Esophagus muscularis mucosa (tissue), 4 donors: Measurements from ENCODE around the gene HOXD8. TPM values are rescaled to one million over a fixed set of nuclear protein-coding genes. Genes with fewer than 3 reads are reported as not detected.

Source experiments
- DNase-seq: peaks from one replicate; pipeline ENCODE4 v3.0.0-alpha.2; 2017; ENCODE audit errors: extremely low spot score
- H3K27ac ChIP-seq, 4 donors: fragments of 200-600 bp; sonication (generic); replicated peaks in 1 of 4; 1 replicate in 3 of 4; 2 replicates in 1 of 4; pipeline ENCODE4 v1.5.1; 2016 to 2019; ENCODE audit warnings: mild to moderate bottlenecking in 1 of 4
- H3K27me3 ChIP-seq, 4 donors: fragments of 200-600 bp; sonication (generic); one replicate each; pipeline versions ENCODE4 v1.5.1 to v1.6.0; 2016 to 2019
- H3K36me3 ChIP-seq, 4 donors: fragments of 200-600 bp; sonication (generic); one replicate each; pipeline ENCODE4 v1.5.1; 2016 to 2019
- H3K4me1 ChIP-seq, 4 donors: fragments of 200-600 bp; sonication (generic); one replicate each; pipeline ENCODE4 v1.5.1; 2016 to 2019
- H3K4me3 ChIP-seq, 4 donors: fragments of 200-600 bp; sonication (generic); 1 replicate in 2 of 4; 2 replicates in 2 of 4; pipeline ENCODE4 v1.5.1; 2016 to 2019; ENCODE audit warnings: mild to moderate bottlenecking in 4 of 4, moderate library complexity in 1 of 4
- H3K9me3 ChIP-seq, 4 donors: fragments of 200-600 bp; sonication (generic); 1 replicate in 3 of 4; 2 replicates in 1 of 4; pipeline ENCODE4 v1.5.1; 2016 to 2019
- CTCF ChIP-seq, 3 experiments: fragments of 200-600 bp in 2 of 3; fragments of 450-650 bp in 1 of 3; sonication (generic) in 2 of 3; IDR thresholded peaks; one replicate each; pipeline ENCODE4 v1.5.1; 2017 to 2019; ENCODE audit warnings: antibody characterized with exemption in 3 of 3, mild to moderate bottlenecking in 2 of 3, moderate library complexity in 1 of 3
- EP300 ChIP-seq: sonication (generic); formaldehyde crosslinking; IDR thresholded peaks from one replicate; pipeline ENCODE4 v1.6.1; 2017; ENCODE audit warnings: antibody characterized with exemption
- POLR2A ChIP-seq: fragments of 450-650 bp; IDR thresholded peaks from one replicate; pipeline ENCODE4 v1.6.1; 2017; ENCODE audit warnings: antibody characterized with exemption, moderate library complexity, mild to moderate bottlenecking, low read depth
- POLR2AphosphoS5 ChIP-seq, 2 donors: sonication (generic); formaldehyde crosslinking; IDR thresholded peaks; one replicate each; pipeline ENCODE4 v1.6.1; 2017; ENCODE audit warnings: antibody characterized with exemption in 2 of 2
- WGBS: methylation state at CpG from one replicate; pipeline ENCODE4 v1.1.5; 2018; 5-methylcytosine and 5-hydroxymethylcytosine counted together
- intact Hi-C: fragments of 100-400 bp; cut with DNase I; formaldehyde crosslinking; loops from one replicate; pipeline ENCODE4 v1.15.1; 2023
- total RNA-seq, 4 donors: library from RNA; depleted of rRNA; stranded (reverse); fragments of >200 nt; gene quantifications; one replicate each; pipeline versions ENCODE4 v1.1.0 to v1.2.1, GENCODE V29; 2016

HOXD8 gene
- total RNA-seq, 4 donors from 2014 or later: 3.7 to 4.8 (median 4.3) TPM

- H3K27me3 ChIP-seq: peaks cover 0 to 100% (median 58%) of the 10 kb centered on the region in 4 donors
Observed at GRCh38 chr2:176170602-176171305, 41.2 kb downstream of the HOXD8 start.

GRCh38 chr2:176171351-176172006 lies 42.0 kb downstream of the HOXD8 start:
- H3K27me3 ChIP-seq: peaks cover 0 to 100% (median 56%) of the 10 kb centered on the region in 4 donors

More at GRCh38 chr2:176170602-176171305, 41.2 kb downstream of the HOXD8 start:
- 88% methylated on average over 1 of the region's 1 CpG for WGBS
- Histone ChIP-seq H3K36me3 (no peaks in the 10 kb centered on the region), H3K4me1 (peaks cover 0 to 27% (median 19%) of the 10 kb centered on the region in 4 donors), H3K27ac (no peak overlapping the region), H3K9me3 (no peaks in the 10 kb centered on the region), H3K4me3 (no peak overlapping the region)
- TF ChIP-seq CTCF (IDR thresholded peaks at IDR 0.05): no peak
- no peak for TF ChIP-seq EP300
- TF ChIP-seq POLR2AphosphoS5 (IDR thresholded peaks at IDR 0.05): no peak
- TF ChIP-seq POLR2A: no peak
- DNase-seq: no peak
- intact Hi-C loops: no loop called here

GRCh38 chr2:176172007-176172894 lies 42.7 kb downstream of the HOXD8 start:
- intact Hi-C loops: no loop called here
- Histone ChIP-seq H3K4me3 (peak overlapping the region in 2 of 4 donors; percentile 5 to 9), H3K27me3 (peaks cover 0 to 100% (median 59%) of the 10 kb centered on the region in 4 donors), H3K9me3 (no peaks in the 10 kb centered on the region), H3K27ac (no peak overlapping the region), H3K4me1 (peaks cover 0 to 27% (median 19%) of the 10 kb centered on the region in 4 donors), H3K36me3 (no peaks in the 10 kb centered on the region)
- DNase-seq: no peak
- 28% methylated on average over 14 of the region's 60 CpGs for WGBS
- TF ChIP-seq EP300: no peak
- no peak for TF ChIP-seq CTCF (IDR thresholded peaks at IDR 0.05)
- TF ChIP-seq POLR2AphosphoS5 (IDR thresholded peaks at IDR 0.05): no peak
- no peak for TF ChIP-seq POLR2A

More at GRCh38 chr2:176171351-176172006, 42.0 kb downstream of the HOXD8 start:
- intact Hi-C loops: no loop called here
- Histone ChIP-seq H3K4me1 (peaks cover 0 to 27% (median 19%) of the 10 kb centered on the region in 4 donors), H3K36me3 (no peaks in the 10 kb centered on the region), H3K27ac (no peak overlapping the region), H3K9me3 (no peaks in the 10 kb centered on the region), H3K4me3 (peak overlapping the region in 2 of 4 donors; percentile 5 to 9)
- WGBS: 21% methylated on average over 25 of the region's 51 CpGs
- no peak for TF ChIP-seq EP300
- TF ChIP-seq POLR2A: no peak
- TF ChIP-seq CTCF (IDR thresholded peaks at IDR 0.05): no peak
- no peak for TF ChIP-seq POLR2AphosphoS5 (IDR thresholded peaks at IDR 0.05)
- DNase-seq: no peak

GRCh38 chr2:176172895-176173566 lies 43.5 kb downstream of the HOXD8 start:
- peaks cover 0 to 100% (median 66%) of the 10 kb centered on the region in 4 donors for H3K27me3 ChIP-seq
- DNase-seq: no peak
- no peak overlapping the region for H3K4me3 ChIP-seq
- peaks cover 2 to 31% (median 25%) of the 10 kb centered on the region in 4 donors for H3K4me1 ChIP-seq
- TF ChIP-seq POLR2A (no peak), EP300 (no peak)
- intact Hi-C loops: no loop called here
- H3K9me3 ChIP-seq: no peaks in the 10 kb centered on the region
- no peaks in the 10 kb centered on the region for H3K36me3 ChIP-seq
- 42% methylated on average over 14 of the region's 14 CpGs for WGBS
- no peak overlapping the region for H3K27ac ChIP-seq
